ENCODE results near the gene VEGFB. TPM values are rescaled to one million over a fixed set of nuclear protein-coding genes. Genes with fewer than 3 reads are reported as not detected.

VEGFB gene, protein sequence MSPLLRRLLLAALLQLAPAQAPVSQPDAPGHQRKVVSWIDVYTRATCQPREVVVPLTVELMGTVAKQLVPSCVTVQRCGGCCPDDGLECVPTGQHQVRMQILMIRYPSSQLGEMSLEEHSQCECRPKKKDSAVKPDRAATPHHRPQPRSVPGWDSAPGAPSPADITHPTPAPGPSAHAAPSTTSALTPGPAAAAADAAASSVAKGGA
- 47.5 TPM for total RNA-seq (2021; ENCODE audit: unreplicated experiment)
- polyA plus RNA-seq (2012): 30.4 and 37.7 TPM in 2 replicates
- percentile 53 among the genes with signal in this experiment for Bru-seq, nascent RNA
- percentile 66 among the genes with signal in this experiment for BruChase-seq, experiment 1, labeled RNA remaining after a 6-hour chase
- percentile 62 among the genes with signal in this experiment for BruChase-seq, experiment 2, labeled RNA remaining after a 2-hour chase
- long read RNA-seq, transcript VEGFB-201 (7 exons, 1,380 nt): major isoform, 30 of 63 reads
- long read RNA-seq, transcript VEGFB-202 (7 exons, 979 nt): minor isoform, 10 of 63 reads
- long read RNA-seq, partial matches to known transcripts: 11 of 63 reads
- long read RNA-seq, other reads (novel, unspliced or antisense): 12 of 63 reads

DNA sequence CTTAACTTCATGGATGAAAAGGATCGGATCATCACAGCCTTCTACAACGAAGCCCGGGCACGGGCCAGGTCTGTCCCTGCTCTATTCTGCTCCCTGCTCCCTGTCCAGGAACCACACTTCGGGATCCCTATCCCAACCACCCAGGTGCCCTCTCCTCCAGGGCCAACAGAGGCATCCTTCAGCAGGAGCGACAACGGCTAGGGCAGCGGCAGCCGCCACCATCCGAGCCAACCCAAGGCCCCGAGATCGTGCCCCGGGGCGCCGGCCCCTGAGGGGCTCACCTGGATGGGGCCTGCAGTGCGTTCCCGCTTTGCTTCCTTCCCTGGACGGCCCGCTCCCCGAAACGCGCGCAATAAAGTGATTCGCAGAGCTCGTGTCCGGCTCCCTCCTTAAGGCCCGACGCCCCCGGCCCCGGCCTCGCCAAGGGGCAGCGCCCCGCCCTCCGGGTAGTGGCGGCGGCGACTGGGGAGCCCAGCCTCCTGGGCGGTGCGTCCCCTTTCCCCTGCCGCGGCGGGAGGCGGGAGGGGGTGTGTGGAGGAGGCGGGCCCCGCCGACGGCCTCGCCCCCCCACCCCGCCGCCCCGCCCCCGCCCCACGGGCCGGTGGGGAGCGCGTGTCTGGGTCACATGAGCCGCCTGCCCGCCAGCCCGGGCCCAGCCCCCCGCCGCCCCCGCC is at the start of gene VEGFB:
TSS of gene VEGFB (plus strand) at position 672 of the 674 bp plus-strand sequence. CDS start 250 bp downstream, outside the sequence.
- Histone ChIP-seq H3K9me3 (ENCODE audit: control insufficient read depth in 1 of 2, insufficient read depth in 1 of 2, low read depth in 1 of 2, low read length in 2 of 2) (no peaks in the 10 kb centered on the region), H3K4me3 (replicated peaks in 1 of 2; ENCODE audit: low read depth in 1 of 2, low read length in 2 of 2) (peak within 1 kb of the TSS; percentile 63 to 79), H3K27ac (ENCODE audit: low read depth, low read length) (peak within 1 kb of the TSS; percentile 87), H4K20me1 (ENCODE audit: insufficient read depth) (no peaks in the 10 kb centered on the region), H3K4me1 (ENCODE audit: control insufficient read depth in 1 of 2, insufficient read depth in 2 of 2, low read length in 2 of 2) (peaks cover 26 to 66% of the 10 kb centered on the region in 2 experiments), H2AFZ (ENCODE audit: low read depth, low read length, poor library complexity, severe bottlenecking) (no peak within 1 kb of the TSS), H3K36me3 (ENCODE audit: control insufficient read depth in 1 of 2, insufficient read depth in 2 of 2, low read length in 2 of 2) (0 out of 4 replicates have a peak, but pooled peaks cover 0 to 8% of the 10 kb centered on the region in 2 experiments), H3K4me2 (ENCODE audit: low read length) (peak within 1 kb of the TSS; percentile 100), H3K9ac (ENCODE audit: low read length) (peak within 1 kb of the TSS; percentile 78), H3K27me3 (ENCODE audit: insufficient read depth, low read length) (no peaks in the 10 kb centered on the region), H3K9me2 (ENCODE audit: insufficient read depth) (no peaks in the 10 kb centered on the region), H3K79me2 (ENCODE audit: insufficient read depth, low read length) (peaks cover 8% of the 10 kb centered on the region)
- intact Hi-C loops (cut with micrococcal nuclease): no loop called here
- DNase-seq (ENCODE audit: low read depth, low spot score): no peak
- POLR2A ChIA-PET: interaction anchor here (1.2 to 3.1 kb wide), 2 partner anchors 7 to 70 kb away, joined by 3 to 11 read pairs; partner anchors contain the start of gene FKBP2
- peak; percentile 71 for ATAC-seq
- BruUV-seq (replicated peaks): TSS peak; percentile 55
- CTCF ChIA-PET: no interaction called here
- RAD21 ChIA-PET (ENCODE audit: low non-redundant PET in 1 of 2, low total read pairs in 2 of 2, uncharacterized antibody in 2 of 2, unreplicated experiment in 2 of 2): no interaction called here
- no peak for TF ChIP-seq CEBPB (IDR thresholded peaks at IDR 0.05; ENCODE audit: low read depth)
- no peak for TF ChIP-seq FOSL1 (IDR thresholded peaks at IDR 0.05; ENCODE audit: low read depth)
- TF ChIP-seq POLR2AphosphoS5 (IDR thresholded peaks at IDR 0.05; ENCODE audit: low read depth, low read length): peak; percentile 76
- TF ChIP-seq ZFX (IDR thresholded peaks at IDR 0.05): peak; percentile 43; the same call in 1 of the 2 replicates
- no peak for TF ChIP-seq CBX3 (IDR thresholded peaks at IDR 0.05; ENCODE audit: low read depth)
- TF ChIP-seq CTCF (IDR thresholded peaks at IDR 0.05 in 2 of 3, conservative IDR thresholded peaks at IDR 0.05 in 1 of 3; ENCODE audit: borderline replicate concordance in 1 of 3, insufficient read depth in 1 of 3, low read depth in 2 of 3, low read length in 2 of 3): no peak
